GM19328 (cell line): ENCODE data around the gene EVA1B.

Experiments used
- ATAC-seq: cut with Tn5 transposase; IDR thresholded peaks from one replicate; pipeline ENCODE4 v1.9.1; 2021; ENCODE audit warnings: mild to moderate bottlenecking, moderate library complexity; ENCODE audit not compliant: unreplicated experiment

Gene EVA1B

GRCh38 chr1:36284061-36284460, 39.4 kb downstream of the EVA1B start:
- no peak for ATAC-seq

GRCh38 chr1:36279789-36280296, 43.6 kb downstream of the EVA1B start:
- no peak for ATAC-seq

GRCh38 chr1:36279110-36279788, 44.2 kb downstream of the EVA1B start:
- no peak for ATAC-seq

- ATAC-seq: no peak
These were observed 46.8 kb downstream of the EVA1B start for GRCh38 chr1:36276688-36277087.

GRCh38 chr1:36274201-36274600, 49.2 kb downstream of the EVA1B start:
- no peak for ATAC-seq

GRCh38 chr1:36273024-36273423, 50.4 kb downstream of the EVA1B start:
- ATAC-seq: no peak
